SK-N-SH treated with all-trans-retinoic acid at 6 μM for 48 hours (cell line): Measurements from ENCODE around the gene AP1S2.

Source experiments
- ATAC-seq: fragments of 200-7000 bp; cut with Tn5 transposase; 3 replicates; pipeline ENCODE4 v1.9.1; 2020; ENCODE audit warnings: mild to moderate bottlenecking, moderate library complexity
- ARNTL ChIP-seq: fragments of 450-650 bp; formaldehyde crosslinking; IDR thresholded peaks from 2 replicates; pipeline ENCODE4 v1.5.0; 2020; ENCODE audit warnings: low read depth, mild to moderate bottlenecking, moderate library complexity, borderline replicate concordance
- ESRRG ChIP-seq: fragments of 250-450 bp; sonication (Bioruptor Pico); IDR thresholded peaks from 2 replicates; pipeline ENCODE4 v1.6.1; 2021; ENCODE audit warnings: mild to moderate bottlenecking
- GLIS3 ChIP-seq: fragments of 250-450 bp; sonication (Bioruptor Pico); IDR thresholded peaks from 2 replicates; pipeline ENCODE4 v1.5.0; 2020; ENCODE audit warnings: mild to moderate bottlenecking, moderate library complexity
- ISL1 ChIP-seq: fragments of 250-450 bp; sonication (Bioruptor Pico); IDR thresholded peaks from 2 replicates; pipeline ENCODE4 v2.1.2; 2022; ENCODE audit warnings: mild to moderate bottlenecking, moderate library complexity
- OSR1 ChIP-seq: fragments of 250-450 bp; sonication (Bioruptor Pico); IDR thresholded peaks from 2 replicates; pipeline ENCODE4 v1.8.0; 2022; ENCODE audit warnings: moderate library complexity, mild to moderate bottlenecking, inconsistent platforms
- PPARA ChIP-seq: fragments of 250-450 bp; sonication (Bioruptor Pico); IDR thresholded peaks from 2 replicates; pipeline ENCODE4 v1.5.0; 2020; ENCODE audit warnings: mild to moderate bottlenecking, borderline replicate concordance
- RARB ChIP-seq: fragments of 250-450 bp; sonication (Bioruptor Pico); IDR thresholded peaks from 2 replicates; pipeline ENCODE4 v1.8.0; 2021; ENCODE audit warnings: mild to moderate bottlenecking, moderate library complexity
- SNAI2 ChIP-seq: fragments of 250-450 bp; sonication (Bioruptor Pico); IDR thresholded peaks from 2 replicates; pipeline ENCODE4 v1.5.0; 2020; ENCODE audit warnings: mild to moderate bottlenecking, moderate library complexity
- TCF4 ChIP-seq: fragments of 250-450 bp; sonication (Bioruptor Pico); IDR thresholded peaks from 2 replicates; pipeline ENCODE4 v1.8.0; 2021; ENCODE audit warnings: mild to moderate bottlenecking, moderate library complexity, borderline replicate concordance
- TOX ChIP-seq: fragments of 250-450 bp; sonication (Bioruptor Pico); IDR thresholded peaks from 2 replicates; pipeline ENCODE4 v1.8.0; 2021; ENCODE audit warnings: mild to moderate bottlenecking, moderate library complexity, borderline replicate concordance
- ZC3H10 ChIP-seq: fragments of 250-450 bp; sonication (Bioruptor Pico); IDR thresholded peaks from 2 replicates; pipeline ENCODE4 v1.5.1; 2021; ENCODE audit warnings: mild to moderate bottlenecking, moderate library complexity
- ZFP3 ChIP-seq: fragments of 250-450 bp; sonication (Bioruptor Pico); IDR thresholded peaks from 2 replicates; pipeline ENCODE4 v1.5.0; 2020; ENCODE audit warnings: mild to moderate bottlenecking, moderate library complexity
- ZNF70 ChIP-seq: fragments of 450-650 bp; formaldehyde crosslinking; IDR thresholded peaks from 2 replicates; pipeline ENCODE4 v1.5.0; 2020; ENCODE audit warnings: mild to moderate bottlenecking, moderate library complexity
- ZNF8 ChIP-seq: fragments of 450-650 bp; formaldehyde crosslinking; IDR thresholded peaks from 2 replicates; pipeline ENCODE4 v1.5.0; 2020; ENCODE audit warnings: mild to moderate bottlenecking, moderate library complexity
- TF ChIP-seq, protein P1 (sequence below): fragments of 250-450 bp; sonication (Bioruptor Pico); IDR thresholded peaks from 2 replicates; pipeline ENCODE4 v1.5.1; 2021; ENCODE audit warnings: mild to moderate bottlenecking, moderate library complexity
- TF ChIP-seq, protein P2 (sequence below): fragments of 250-450 bp; sonication (Bioruptor Pico); IDR thresholded peaks from 2 replicates; pipeline ENCODE4 v1.8.0; 2020; ENCODE audit warnings: mild to moderate bottlenecking, moderate library complexity, borderline replicate concordance
- TF ChIP-seq, protein P3 (sequence below): fragments of 250-450 bp; sonication (Bioruptor Pico); IDR thresholded peaks from 2 replicates; pipeline ENCODE4 v1.5.0; 2020; ENCODE audit warnings: mild to moderate bottlenecking, moderate library complexity
- TF ChIP-seq, protein P4 (sequence below): fragments of 250-450 bp; sonication (Bioruptor Pico); IDR thresholded peaks from 2 replicates; pipeline ENCODE4 v1.5.1; 2020; ENCODE audit warnings: low read depth, mild to moderate bottlenecking, moderate library complexity

Gene AP1S2

DNA sequence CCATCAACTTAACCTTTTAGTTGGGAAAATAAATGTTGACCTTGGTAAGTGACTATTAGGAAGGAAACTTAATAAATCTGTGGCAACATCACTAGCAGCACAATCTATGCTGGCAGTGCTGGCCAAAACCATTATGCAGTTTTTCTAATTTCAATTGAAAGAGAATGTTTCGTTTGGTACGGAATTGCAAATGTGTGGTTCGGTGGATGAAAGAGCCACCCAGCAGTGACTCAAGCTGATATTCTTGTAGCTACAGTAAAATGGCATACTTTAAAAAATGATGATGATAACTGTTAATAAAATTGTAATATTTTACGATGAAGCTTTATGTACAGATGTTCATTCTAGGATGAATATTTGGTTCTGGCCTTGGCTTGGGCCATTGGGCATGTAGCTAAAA, 40.7 kb upstream of the AP1S2 start (continued):
- no peak for TF ChIP-seq RARB (CRISPR knock-in tag)

DNA sequence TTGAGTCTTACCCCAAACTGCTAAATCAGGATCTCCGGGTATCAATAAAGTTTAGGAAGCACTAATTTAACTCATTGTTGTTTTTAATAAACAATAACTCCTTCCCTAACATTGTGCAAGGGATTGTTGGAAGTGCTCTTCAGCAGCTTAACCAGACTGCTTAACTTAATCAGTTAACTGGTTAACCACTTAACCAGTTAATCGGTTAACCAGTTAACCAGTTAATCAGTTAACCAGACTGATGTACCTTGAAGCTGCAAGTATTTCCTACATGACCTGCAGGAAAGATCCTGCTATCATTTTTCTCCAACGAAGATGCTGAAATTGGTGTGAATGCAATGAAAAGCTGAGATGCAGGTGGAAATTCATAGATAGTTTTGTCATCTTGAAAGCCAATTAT, 40.1 kb upstream of the AP1S2 start:
- TF ChIP-seq ZNF8 (CRISPR knock-in tag) (no peak), ZNF70 (CRISPR knock-in tag) (no peak), OSR1 (no peak), ZC3H10 (CRISPR knock-in tag) (no peak), TOX (CRISPR knock-in tag) (no peak), ESRRG (CRISPR knock-in tag) (no peak), SNAI2 (CRISPR knock-in tag) (no peak)
- ATAC-seq: no peak

DNA sequence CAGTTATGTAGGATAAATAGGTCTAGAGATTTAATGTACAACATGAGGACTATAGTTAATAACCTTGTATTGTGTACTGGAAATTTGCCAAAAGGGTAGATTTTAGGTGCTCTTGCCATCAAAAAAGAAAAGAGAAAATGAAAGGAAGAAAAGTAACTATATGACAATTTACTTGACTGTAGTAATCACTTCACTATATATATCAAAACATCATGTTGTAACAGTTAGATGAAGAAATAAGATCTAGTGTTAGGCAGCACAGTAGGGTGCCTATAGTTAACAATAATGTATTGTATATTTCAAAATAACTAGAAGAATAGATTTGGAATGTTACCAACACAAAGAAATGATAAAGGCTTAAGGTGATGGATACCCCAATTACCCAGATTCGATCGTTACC, 35.9 kb upstream of the AP1S2 start:
- no peak for TF ChIP-seq TOX (CRISPR knock-in tag)
- TF ChIP-seq ESRRG (CRISPR knock-in tag): no peak
- TF ChIP-seq, protein P1, sequence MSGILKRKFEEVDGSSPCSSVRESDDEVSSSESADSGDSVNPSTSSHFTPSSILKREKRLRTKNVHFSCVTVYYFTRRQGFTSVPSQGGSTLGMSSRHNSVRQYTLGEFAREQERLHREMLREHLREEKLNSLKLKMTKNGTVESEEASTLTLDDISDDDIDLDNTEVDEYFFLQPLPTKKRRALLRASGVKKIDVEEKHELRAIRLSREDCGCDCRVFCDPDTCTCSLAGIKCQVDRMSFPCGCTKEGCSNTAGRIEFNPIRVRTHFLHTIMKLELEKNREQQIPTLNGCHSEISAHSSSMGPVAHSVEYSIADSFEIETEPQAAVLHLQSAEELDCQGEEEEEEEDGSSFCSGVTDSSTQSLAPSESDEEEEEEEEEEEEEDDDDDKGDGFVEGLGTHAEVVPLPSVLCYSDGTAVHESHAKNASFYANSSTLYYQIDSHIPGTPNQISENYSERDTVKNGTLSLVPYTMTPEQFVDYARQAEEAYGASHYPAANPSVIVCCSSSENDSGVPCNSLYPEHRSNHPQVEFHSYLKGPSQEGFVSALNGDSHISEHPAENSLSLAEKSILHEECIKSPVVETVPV (CRISPR knock-in tag): no peak
- TF ChIP-seq ISL1 (CRISPR knock-in tag): no peak
- TF ChIP-seq, protein P2, sequence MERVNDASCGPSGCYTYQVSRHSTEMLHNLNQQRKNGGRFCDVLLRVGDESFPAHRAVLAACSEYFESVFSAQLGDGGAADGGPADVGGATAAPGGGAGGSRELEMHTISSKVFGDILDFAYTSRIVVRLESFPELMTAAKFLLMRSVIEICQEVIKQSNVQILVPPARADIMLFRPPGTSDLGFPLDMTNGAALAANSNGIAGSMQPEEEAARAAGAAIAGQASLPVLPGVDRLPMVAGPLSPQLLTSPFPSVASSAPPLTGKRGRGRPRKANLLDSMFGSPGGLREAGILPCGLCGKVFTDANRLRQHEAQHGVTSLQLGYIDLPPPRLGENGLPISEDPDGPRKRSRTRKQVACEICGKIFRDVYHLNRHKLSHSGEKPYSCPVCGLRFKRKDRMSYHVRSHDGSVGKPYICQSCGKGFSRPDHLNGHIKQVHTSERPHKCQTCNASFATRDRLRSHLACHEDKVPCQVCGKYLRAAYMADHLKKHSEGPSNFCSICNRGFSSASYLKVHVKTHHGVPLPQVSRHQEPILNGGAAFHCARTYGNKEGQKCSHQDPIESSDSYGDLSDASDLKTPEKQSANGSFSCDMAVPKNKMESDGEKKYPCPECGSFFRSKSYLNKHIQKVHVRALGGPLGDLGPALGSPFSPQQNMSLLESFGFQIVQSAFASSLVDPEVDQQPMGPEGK (CRISPR knock-in tag): no peak
- TF ChIP-seq ZC3H10 (CRISPR knock-in tag): no peak
- TF ChIP-seq ZNF8 (CRISPR knock-in tag): no peak
- no peak for TF ChIP-seq ARNTL (CRISPR knock-in tag)
- TF ChIP-seq OSR1: no peak
- TF ChIP-seq GLIS3 (CRISPR knock-in tag): no peak
- TF ChIP-seq ZFP3 (CRISPR knock-in tag): no peak
- no peak for TF ChIP-seq ZNF70 (CRISPR knock-in tag)
- no peak for ATAC-seq

DNA sequence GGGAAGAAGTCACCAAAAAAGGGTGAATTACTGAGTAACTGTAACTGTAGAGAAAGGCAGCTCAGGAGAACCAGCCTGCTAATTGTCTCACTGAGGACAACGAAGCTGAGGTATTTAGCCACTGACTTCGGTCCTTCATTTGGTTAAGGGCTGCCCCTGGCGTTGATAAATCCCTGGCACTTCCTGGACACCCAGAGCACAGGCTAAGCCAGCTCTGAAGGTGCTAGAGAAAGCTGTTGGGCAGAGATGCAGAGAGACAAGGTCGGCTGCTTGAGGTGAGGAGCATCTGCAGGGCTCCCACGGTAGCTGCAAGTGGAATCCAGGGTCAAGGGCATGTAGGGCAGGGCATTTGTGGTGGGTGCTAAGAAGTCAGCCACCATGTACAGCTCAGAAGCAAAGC, 33.4 kb upstream of the AP1S2 start:
- TF ChIP-seq SNAI2 (CRISPR knock-in tag) (no peak), TCF4 (CRISPR knock-in tag) (no peak), ZNF8 (CRISPR knock-in tag) (no peak), ARNTL (CRISPR knock-in tag) (no peak), ISL1 (CRISPR knock-in tag) (no peak), ZNF70 (CRISPR knock-in tag) (no peak), PPARA (CRISPR knock-in tag) (no peak)
- TF ChIP-seq, protein P3, sequence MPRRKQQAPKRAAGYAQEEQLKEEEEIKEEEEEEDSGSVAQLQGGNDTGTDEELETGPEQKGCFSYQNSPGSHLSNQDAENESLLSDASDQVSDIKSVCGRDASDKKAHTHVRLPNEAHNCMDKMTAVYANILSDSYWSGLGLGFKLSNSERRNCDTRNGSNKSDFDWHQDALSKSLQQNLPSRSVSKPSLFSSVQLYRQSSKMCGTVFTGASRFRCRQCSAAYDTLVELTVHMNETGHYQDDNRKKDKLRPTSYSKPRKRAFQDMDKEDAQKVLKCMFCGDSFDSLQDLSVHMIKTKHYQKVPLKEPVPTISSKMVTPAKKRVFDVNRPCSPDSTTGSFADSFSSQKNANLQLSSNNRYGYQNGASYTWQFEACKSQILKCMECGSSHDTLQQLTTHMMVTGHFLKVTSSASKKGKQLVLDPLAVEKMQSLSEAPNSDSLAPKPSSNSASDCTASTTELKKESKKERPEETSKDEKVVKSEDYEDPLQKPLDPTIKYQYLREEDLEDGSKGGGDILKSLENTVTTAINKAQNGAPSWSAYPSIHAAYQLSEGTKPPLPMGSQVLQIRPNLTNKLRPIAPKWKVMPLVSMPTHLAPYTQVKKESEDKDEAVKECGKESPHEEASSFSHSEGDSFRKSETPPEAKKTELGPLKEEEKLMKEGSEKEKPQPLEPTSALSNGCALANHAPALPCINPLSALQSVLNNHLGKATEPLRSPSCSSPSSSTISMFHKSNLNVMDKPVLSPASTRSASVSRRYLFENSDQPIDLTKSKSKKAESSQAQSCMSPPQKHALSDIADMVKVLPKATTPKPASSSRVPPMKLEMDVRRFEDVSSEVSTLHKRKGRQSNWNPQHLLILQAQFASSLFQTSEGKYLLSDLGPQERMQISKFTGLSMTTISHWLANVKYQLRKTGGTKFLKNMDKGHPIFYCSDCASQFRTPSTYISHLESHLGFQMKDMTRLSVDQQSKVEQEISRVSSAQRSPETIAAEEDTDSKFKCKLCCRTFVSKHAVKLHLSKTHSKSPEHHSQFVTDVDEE (CRISPR knock-in tag): no peak
- TF ChIP-seq, protein P1 (CRISPR knock-in tag): no peak
- TF ChIP-seq, protein P4, sequence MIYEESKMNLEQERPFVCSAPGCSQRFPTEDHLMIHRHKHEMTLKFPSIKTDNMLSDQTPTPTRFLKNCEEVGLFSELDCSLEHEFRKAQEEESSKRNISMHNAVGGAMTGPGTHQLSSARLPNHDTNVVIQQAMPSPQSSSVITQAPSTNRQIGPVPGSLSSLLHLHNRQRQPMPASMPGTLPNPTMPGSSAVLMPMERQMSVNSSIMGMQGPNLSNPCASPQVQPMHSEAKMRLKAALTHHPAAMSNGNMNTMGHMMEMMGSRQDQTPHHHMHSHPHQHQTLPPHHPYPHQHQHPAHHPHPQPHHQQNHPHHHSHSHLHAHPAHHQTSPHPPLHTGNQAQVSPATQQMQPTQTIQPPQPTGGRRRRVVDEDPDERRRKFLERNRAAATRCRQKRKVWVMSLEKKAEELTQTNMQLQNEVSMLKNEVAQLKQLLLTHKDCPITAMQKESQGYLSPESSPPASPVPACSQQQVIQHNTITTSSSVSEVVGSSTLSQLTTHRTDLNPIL (CRISPR knock-in tag): no peak
- TF ChIP-seq, protein P2 (CRISPR knock-in tag): no peak
- ATAC-seq: no peak
